Stimulated activated CD8-positive, alpha-beta memory T cell treated with anti-CD3 and anti-CD28 coated beads, Interleukin-15, amount 100 ng/mL, for 1 hour (primary cell): ENCODE measurements around the gene NOTCH4.

Experiments
- DNase-seq: peaks from one replicate; pipeline ENCODE4 v3.0.0-alpha.2; 2020; ENCODE audit warnings: low read depth

NOTCH4 gene

DNA sequence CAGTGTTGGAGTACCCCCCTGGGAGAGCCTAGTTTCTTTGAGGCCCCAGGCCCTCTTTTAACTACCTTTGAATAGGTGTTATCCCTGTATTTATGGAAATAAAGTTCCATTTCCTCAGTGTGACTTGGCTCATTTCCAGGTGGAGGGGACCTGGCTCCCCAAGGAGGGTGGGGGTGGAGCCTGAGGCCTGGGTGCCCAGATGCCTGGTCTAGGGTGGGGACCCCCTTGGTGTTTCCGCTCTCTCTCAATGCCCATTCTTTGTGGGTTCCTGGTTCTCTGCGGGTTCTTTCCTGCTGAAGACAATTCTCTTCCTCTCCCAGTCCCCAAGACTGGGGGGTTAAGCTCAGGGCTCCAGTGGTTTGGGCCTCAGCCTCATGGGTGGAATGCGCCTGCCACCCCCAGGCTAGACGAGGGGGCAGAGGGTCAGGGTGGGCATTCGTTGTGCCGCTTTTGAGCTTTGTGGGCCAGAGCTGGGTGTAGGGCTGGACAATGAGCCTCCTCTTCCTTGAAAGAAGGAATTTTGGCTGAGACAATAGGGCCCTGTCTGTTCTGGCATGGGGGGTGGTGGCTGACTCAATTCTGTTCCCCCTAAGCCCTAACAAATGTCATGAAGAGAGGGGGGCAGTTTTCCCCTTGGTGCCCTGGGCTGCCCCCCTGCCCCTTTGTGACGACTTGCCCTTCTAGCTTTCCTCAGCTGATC is 60.2 kb downstream of the NOTCH4 start:
- no peak for DNase-seq

DNA sequence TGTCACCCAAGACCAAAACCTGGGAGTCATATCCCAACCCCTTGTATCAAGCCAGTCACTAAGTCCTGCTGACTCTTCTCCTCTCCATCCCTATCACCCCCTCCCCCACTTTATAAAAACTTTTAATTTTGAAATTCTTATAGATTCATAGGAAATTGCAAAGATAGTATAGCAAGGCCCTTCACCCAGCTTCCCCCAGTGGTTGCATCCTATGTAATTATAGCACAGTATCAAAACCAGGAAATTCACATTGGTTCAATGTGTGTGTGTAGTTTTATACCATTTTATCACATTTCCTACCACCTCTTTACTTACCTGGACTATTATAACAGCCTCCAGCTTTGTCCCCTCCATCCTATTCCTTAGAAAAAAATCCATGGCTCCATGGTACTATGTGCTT is 65.8 kb downstream of the NOTCH4 start:
- no peak for DNase-seq

DNA sequence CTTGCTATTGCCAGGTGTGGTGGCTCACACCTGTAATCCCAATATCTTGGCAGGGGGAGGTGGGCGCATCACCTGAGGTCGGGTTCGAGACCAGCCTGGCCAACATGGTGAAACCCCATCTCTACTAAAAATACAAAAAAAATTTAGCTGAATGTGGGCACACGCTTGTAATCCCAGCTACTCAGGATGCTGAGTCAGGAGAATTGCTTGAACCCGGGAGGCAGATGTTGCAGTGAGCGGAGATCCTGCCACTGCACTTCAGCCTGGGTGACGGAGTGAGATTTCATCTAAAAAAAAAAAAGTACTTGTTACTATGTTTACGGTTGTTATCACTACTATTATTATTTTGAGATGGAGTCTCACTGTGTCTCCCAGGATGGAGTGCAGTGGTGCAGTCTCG is 67.0 kb downstream of the NOTCH4 start:
- DNase-seq = no peak

DNA sequence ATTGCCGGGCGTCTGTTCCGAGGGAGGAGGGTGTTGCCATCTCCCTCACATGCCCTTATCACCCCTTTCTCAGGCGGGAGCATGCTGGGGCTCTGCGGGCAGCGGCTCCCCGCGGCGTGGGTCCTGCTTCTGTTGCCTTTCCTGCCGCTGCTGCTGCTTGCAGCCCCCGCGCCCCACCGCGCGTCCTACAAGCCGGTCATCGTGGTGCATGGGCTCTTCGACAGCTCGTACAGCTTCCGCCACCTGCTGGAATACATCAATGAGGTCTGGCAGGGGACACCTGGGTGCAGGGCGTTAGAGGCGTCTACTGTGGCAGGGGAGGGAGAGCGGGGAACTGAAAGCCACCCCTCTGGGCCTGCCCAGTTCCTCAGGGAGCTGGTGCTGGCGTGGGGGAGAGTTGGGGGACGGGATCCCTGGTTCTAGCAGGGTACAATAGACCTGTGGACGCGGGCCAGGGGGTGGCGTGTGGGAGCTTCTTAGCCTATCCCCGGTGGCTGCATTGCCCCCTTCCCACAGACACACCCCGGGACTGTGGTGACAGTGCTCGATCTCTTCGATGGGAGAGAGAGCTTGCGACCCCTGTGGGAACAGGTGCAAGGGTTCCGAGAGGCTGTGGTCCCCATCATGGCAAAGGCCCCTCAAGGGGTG is 69.2 kb downstream of the NOTCH4 start:
- DNase-seq = peak; percentile 37

DNA sequence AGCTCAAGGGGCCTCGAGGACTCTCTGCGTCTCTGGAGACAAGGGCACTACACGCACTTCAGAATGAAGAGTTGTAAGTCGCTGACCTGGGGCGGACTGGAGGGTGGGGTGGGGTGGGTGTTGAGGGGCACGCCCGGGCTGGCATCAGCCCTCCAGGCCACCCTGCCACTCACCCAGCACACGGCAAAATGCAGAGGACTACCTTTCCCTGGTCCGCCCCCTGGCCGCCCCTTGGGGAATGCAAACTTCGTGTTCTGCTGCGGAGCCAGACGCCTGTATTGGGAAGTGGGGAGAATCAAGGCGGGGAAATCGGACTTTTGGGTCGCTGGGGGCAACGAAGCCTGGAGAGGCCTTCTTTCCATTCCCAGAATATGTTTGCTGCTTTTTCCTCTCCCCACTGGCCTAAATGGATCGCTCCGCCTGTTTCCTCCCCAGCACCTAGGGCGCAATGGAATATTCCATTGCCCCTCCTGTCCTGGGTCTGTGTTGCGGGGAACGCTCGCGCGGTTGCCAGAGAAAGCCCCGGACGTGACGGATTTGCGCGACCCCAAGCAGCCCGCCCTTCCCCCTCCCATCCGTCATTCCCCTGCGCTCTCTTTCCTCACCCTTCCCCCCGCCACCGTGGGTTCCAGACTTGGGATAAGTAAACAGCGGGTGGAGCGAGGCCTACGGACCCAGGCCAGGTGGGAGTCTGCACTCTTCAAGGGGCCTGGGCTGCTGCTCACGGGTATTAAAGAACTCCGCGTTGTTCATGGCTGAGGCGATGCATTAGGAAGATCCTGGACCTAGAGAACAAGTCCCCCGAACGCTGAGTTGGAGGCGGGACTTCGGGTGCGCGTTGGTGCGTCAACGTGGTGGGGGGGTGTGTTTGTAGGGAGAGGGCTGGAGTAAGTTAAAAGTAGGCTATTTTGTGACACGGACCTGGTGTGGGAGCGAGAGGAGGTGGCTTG is 70.0 kb downstream of the NOTCH4 start, which contains the start of gene PPT2:
Gene PPT2 (plus strand): TSS at position 578 of the 950 bp plus-strand sequence. CDS start 454 bp downstream, outside the sequence.
- peak; percentile 58 for DNase-seq

DNA sequence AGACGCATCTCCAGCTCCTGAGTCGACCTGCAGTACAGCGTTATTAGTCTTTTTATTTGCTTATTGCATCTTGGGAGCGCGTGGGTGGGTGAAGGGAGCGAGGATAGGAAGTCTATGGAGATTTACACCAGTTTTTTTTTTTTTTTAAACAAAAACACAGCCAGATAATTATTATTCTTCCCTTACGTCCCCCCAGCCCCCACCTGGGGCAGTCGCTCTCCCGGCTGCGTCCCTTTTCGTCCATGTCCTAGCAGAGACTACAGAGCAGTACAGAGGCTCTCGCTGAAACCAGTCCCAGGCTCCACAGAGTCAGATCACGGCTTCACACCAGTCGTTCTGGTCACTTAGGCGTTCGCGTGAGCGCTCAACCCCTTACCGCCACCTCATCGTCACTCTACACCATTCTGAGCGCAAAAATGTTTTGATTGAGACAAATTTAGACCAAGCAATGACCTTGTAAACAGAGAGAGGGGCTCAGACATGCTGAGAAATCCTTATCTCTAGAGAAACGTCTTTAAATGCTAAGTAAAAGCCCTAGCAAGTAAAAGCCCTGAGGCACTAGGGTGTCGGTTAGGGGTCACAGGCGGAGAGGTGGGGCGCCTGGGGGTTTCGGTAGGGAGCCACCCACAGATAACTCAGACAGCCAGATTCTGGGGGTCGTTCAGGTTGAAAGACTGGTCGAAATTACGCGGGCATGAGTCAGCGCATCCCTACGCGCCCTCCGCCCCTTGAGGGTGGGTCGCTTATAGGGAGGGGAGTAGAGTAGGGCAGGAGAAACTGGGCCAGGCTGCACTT is 70.9 kb downstream of the NOTCH4 start:
- DNase-seq = no peak

DNA sequence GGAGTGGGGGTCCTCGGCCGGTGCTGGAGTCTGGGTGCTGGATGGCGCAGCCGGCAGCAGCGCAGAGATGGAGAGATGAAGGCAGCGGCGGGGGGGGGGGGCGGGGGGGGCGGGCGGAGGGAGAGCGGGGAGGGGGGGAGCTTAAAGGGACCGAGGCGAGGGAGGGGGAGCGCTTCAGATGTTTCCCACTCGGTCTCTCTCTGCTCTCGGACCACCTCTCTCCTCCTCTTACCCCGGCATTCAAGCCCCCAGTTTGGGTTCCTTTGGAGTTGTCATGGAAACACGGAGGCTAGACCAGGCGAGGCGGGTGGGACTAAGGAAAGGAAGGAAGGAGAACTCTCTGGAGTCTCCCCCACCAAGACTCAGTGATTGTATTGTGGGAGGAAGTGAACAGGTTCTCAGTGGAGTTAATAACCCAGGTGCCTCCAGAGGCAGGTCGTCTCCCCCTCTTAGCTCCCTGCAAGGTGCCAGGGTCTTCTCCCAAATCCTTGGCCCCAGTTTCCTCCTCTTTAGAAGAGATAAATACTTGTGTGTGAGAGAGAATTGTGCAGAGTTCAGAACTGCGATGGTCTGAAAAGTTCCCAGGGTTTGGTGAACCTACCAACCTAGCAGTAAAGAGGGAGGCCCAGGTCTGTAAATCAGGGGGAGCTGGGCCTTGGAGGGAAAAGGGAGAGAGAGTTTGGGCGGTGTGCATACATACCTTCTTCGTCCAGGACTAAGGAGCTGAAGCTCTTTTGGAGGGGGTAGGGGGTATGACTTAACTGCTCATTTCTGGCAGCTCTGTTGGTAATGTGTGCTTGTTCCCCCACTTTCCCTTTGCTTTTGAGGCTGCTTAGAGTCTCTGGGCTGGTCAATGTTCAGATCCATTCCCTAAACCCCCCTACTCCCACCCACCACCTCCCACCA is 71.8 kb downstream of the NOTCH4 start, which contains the start of gene PRRT1:
Gene PRRT1 (minus strand): TSS at position 77 of the 906 bp plus-strand sequence. CDS start 112 bp downstream, outside the sequence.
- DNase-seq = no peak

DNA sequence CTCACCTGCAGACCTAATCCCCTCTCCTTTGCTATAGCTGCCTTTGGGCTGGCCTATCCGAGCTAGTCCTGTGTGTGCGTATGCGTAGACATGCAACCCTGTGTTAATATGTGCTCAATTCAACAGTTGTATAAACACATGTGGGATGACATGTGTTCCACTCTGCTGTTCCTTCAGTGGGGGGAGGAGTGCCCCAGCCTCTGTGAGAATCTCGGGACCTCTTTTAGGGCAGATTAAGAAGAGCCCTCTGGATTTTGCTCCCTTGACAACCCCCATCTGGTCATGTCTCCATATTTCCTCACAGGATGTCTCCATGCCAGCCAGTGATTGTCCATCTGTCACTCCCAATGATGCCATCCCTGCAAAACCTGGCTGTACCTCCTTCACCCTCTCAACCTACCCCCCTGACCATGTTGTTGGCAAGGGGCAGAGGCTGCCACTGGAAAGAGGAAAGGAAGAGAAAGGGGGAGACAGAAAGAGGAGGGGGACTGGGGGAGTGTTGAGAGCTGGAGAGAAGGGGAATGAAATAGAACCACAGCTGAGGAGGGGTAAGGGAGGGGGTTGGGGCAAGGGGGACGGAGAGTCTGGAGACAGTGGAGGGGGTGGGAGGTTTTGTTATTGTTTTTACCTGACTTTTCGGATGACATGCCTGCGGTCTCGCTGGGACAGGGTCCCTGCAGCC is 72.5 kb downstream of the NOTCH4 start:
- DNase-seq = no peak

DNA sequence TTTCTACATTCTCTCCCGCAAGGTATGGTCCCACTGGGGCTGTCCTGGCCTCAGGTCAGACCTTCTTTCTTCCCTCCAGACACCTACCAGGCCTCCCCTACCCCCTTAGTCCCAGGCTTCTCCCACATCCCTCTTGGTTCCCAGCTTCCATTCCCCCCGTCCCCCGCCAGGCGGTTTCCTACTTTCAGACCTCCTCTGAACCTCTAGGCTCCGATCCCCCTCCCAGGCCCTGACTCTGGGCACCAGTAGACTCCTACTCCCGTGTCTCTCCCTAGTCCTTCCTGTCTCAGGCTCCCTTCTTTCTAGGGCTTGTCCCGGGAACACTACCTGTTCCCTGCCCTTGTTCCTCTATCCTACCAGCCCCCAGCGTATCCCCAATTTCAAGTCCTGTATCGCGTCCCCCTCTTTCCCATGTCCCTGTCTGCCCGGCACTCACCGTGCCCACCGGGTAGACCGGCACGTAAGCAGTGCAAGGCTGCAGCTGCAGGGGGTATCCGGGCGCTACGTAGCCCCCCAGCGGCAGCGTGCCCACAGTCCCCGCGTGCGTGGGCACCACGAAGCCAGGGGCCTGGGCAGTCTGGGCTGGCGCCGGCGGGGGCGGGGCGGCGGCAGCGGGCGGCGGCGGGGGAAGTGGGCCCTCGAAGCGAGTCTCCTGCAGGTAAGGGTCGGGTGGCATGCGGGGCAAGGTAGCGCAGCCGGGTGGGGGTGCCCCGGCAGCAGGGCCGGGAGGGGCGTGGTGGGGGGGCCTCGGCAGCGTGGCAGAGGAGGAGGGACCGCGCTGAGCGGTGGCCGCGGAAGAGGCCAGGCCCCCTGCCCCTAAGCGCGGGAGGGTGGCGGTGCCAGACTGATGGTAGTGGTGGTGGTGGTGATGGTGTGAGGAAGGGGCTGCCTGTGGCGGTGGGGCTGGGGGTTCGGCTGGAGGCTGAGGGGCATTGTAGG is 73.7 kb downstream of the NOTCH4 start:
- DNase-seq = no peak

DNA sequence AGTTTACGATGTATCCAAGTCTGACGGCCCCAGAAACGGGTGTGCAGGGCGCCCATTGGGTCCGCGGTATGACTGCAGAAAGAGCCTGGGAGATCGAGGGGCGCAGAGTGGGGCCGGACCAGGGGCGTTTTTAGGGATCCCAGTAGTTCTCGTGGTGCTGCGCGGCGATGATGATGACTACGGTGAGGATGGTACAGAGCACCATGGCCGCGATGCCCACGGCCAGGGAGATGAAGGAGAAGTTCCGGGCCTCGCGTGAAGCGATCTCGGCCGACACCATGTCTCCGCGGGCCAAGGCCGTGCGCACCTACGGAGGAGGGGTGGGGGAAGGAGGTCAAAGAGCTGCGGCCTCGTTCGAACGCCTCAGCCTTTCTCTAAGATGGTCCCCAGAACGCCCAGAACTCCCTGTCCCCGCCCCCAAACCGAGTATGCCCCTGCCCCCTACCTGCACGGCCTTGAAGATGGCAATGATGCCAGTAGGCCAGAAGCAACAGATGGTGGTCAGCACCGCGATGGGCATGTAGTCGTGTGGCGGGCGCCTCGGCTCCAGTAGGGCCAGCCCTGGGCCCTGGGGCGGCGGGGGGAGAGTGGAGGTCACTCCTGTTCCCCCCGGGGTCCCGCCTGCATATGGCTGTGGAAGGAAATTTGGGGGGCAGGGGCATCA is 74.6 kb downstream of the NOTCH4 start:
- no peak for DNase-seq

DNA sequence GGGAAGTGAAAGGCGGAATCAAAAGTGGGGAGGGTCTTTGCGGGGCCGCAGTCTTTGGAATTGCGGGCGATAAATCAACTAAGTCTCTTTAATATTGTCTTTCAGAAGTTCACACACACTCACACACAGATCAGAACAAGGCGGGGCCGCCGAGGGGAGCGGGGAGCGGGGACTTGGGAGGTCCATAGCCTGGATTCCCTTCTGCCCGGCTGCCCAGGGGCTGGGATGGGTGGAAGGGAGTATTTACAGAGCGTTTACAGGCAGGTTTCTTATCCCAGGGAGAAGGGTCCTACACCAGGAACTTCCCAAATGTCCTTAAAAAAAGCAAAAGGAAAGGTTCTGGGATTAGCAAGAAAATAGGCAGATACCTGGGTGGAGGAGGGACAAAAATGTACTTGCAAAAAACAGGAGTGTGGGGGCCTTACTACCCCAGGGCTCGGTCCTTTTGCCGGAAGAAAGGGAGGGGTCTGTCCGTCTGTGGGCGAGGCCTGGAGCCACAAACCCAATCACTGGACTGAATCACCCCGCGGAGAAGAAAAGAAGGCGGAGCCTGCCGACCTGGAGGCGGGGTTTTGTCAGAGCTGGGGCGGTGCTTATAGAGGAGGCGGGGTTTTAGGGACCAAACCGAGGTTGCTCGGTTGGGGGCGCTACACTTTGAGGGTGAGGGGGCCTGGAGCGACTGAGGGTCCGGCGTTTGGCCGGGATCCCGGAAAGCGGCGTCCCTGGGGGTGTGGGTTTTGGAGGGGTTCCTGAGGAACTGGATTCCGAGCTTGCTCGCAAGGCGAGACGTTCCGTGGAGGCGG is 75.4 kb downstream of the NOTCH4 start:
- DNase-seq = peak; percentile 47

DNA sequence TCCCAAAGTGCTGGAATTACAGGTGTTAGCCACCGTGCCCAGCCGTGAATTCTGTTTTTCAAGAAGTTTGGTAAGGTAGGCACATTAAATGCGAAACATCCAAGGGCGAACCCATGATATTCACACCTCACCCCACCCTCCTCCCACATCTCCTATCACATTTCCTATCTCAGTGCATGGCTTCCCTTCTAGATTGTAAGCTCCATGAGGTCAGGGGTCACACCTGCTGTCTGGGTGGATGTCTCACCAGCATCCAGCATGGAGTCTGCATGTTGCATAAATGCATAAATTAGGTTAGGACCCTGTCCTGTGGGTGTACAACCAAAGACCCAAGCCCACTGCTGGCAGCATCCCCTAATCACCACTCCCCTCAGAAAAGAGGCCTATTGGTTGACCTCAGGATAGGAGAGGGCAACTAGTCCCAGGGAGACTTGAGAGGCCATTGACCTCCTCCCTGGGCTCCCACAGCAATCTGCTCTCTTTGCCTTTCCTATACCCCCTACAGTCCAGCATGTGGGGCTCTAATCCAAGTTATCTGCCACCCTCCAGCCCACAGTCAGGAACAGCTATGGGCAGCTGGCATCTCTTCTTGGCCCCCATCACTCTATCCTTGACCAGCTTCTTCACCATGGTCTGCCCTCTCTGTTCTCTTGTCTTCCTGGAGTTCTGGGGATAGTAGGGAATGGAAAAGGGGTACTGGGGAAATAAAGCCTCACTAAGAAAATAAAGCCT is 76.3 kb downstream of the NOTCH4 start:
- no peak for DNase-seq

DNA sequence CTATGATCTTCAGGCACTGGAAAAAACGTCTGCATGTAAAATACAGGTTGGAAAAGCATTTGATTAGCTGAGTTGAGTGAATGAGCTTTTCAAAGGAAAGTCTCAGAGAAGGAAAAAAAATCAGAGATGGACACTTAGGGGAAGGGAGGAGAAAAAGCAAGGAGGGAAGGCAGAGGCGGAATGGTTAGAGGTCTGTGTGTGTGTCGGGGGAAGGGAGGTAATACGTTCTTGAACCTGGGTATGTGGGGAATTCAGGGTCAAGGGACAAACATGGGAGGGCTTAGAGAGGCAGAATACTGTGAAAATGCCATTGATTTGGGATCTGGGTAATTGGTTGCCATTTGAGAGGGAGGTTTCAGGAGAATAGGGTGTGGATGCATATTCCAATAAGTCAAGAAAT is 77.2 kb downstream of the NOTCH4 start:
- DNase-seq = no peak

DNA sequence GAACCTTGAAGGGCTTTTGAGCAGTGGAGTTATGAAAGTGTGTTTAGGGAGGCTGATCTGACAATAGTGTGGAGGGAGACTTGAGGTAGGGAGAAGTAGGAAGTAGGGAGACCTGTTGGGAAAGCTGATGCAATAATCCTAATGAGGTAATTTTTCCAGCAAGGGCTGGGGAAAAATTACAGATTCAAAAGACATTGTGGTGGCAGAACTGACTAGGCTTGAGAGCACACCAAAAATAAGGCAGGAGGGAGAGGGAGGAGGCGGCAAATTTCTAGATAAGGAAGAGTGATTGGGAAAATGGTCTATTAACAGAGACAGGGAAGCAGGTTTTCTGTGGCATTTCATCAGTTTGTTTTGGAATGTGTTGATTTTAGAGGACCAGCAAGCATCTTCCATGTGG is 77.6 kb downstream of the NOTCH4 start:
- no peak for DNase-seq
